NK-92 treated with Interleukin-12 subunit alpha and Interleukin-12 subunit beta, amount 100 ng/mL, for 24 hours (cell line): Measurements from ENCODE around the gene ERBB4.

Experiments used
- DNase-seq: peaks from one replicate; lab custom pipeline; 2025; lab: John Stamatoyannopoulos, UW

The ERBB4 gene

DNA sequence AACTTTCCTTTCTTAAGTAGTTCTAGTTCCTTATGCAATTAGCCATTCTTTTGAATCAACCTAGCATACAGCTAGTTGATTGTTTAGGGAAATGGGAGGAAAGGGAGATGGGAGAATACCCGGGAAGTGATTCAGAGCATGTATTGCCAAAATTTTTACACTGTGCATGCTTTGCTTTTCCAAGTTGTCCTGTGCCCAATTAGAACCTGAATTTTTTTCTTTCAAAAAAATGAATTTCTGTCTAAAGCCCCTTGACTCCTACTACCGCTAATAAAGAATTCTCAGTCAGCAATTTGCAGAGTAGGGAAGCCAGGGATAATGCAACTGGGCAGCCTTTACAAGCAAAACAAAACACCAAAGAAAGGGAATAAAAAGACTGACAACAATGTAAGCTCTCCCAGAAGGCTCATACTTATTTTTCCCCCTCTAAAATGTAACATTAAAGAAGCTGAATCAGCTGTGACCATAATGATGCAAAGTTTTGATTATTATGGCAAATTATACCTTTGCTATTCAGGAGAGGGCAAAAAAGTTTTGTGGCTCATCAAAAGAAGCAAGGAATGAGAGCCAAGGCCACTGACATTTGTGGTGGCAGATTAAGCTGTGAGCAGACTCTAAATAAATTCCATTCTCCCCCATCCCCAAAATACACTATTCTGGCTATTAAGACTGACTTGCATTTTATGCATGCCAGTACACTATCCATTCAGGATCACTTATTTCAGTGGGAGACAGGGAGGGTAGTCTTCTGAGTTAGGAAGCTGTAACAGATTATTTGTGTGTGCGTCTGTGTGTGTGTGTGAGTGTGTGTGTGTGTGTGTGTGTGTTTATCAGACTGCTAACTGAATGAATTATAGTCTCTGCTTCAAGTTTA is 174.3 kb downstream of the ERBB4 start:
- DNase-seq, result no peak

DNA sequence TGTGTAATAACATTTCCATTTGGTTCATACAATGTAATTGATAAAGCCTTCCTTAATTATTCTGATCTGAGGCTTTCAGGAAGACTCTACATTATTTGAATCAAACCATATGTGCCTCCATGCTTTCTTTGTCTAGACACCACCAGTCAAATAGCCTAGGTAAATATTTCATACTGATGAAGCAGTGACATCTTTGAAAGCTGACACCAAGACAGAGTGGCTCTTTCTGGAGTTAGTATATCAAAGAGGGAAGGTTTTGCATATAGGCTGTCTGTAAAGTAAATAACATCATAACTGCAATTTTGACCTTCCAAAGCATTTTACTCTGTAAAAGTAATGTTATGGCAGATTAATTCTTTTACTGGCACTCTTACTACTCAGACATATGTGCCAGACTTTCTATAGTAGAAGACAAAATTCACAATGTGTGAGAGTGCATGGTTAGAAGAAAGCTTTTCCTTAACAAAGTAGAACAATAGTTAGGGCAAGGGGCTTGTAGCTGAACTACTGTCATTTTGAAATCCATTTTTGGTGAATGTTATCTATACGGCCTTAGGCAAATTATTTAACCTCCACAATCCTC is 177.3 kb downstream of the ERBB4 start:
- no peak for DNase-seq

DNA sequence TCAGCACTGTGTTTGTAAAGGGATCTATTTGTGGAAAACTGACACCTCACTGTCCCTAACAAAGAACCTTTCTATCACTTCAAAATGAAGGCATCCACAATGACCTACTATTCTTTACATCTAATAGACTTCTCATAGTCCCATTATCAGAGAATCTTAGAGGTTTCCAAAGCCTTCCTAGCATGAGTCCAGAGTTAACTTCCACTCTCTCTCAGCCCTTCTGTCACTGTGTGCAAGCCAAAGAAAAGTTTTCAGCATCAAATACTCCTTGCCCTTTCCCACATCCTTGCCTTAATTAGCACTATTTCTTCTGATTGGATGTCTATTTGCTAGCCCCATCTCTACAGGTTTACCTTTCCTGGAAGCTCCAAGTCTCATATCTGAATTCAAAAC is 178.5 kb downstream of the ERBB4 start:
- DNase-seq, result no peak

DNA sequence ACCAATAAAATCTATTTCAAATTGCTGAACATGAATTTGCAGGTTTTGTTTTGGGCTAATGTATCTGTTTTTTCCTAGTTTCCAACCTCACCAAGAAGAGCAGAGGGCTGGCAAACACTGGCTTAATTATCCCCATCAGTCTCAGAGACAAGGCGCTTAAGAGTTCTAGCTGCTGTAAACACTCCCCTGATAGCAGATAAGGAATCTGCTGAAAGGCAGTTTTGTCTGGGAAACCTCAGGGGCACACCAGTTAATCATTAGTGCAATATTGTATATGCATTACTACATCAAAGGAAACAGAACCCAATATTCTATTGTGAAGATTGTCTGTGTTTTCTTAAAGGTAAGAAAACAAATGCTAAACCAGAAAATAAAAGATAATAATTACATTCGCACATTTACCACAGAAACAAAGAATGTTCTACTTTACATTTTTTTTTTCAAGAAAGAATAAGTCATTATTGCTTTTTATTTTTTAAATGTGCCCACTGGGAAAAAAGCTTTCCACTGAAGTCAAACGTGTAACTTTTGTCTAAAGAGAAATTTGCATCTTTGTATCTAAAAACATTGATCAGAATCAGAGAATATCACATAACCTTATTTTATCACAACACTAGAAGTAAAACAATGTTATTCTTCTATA is 179.1 kb downstream of the ERBB4 start:
- no peak for DNase-seq

DNA sequence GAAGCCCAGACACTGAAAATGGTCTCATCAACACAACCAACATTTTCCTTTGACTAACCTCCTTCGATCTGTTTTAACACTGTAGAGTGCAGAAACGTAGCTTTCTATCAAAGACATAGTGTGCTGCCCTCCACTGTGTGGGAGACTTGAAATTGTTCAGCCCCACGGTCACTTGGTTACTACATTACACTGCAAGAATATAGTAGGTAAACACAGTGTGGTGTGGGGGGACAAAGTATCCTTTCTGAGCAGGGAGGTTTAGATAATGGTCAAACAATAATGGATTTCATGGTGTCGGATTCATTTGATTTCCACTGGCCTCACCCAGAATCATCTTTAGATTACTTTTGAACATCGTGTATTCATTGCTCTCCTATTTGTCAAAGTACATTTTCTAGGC is 181.0 kb downstream of the ERBB4 start:
- no peak for DNase-seq

DNA sequence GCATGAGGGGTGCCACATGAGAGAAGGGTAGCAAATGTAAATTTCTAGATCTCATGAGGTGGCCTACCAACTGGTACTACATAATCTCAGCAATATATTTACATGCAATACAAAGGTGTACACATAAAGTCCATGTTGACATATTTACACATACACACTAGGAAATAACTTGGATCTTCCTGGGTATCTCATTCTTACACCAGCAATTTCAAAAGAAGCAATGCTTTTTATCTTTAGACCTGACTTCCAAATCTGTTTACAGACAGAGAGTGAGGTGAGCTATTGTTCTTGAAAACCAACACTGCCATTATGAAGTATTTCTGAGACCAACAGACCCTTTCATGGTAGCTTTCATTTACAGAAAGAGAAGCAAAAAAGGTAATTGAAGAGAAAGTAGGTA is 184.2 kb downstream of the ERBB4 start:
- DNase-seq, result no peak

DNA sequence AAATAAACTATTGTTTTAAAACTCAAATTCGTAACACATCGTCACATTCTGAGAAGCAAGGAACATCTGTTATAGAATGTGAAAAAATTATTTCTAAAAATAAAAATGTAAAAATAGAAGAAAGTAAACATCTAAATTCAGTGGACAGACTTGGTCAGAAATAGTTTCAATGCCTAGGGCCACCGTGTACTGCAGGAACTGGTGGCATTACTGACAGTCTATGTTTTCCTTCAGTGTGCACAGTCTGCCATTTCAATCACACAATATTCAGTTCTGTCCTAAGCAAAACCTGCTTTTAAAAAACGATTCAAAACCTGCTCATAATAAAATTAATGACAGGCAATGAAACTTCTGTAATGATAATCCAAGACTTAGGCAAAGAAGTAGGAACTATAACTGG is 190.1 kb downstream of the ERBB4 start:
- DNase-seq, result no peak

DNA sequence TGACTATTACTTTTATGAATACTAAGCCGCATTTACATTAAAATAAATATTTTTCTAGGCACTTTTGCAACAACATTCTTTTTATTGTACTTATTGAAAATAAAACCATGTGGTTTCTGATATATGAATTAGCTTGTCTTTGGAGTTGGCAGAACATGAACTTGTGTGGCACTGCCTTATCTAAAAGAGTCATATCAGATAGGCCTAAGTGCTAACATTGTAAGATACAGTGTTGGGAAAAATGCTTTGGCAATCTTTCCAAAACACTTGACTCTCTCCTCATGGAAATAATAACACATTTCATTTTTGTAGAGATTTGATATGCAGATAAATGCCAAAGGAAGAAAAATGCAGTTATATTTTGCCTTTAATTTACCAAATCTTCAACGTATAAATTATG is 191.7 kb downstream of the ERBB4 start:
- no peak for DNase-seq

DNA sequence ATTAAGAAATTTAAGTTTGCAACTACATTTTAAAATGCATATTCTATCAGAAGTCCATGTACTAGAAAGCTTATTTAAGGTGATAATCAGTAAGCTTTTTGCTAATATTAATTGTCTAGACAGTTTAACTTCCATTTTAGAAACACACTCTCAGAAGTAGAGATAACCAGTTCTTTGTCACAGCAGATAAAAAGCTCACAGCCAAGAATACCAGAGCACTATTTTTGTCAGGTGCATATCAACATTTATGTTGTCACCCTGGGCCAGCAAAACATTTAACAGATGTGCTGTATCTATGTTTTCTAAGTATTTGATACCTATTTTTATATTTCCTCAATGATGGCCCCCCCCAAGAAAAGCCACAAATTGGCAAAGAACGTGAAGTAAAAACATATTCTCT is 192.6 kb downstream of the ERBB4 start:
- DNase-seq, result no peak

DNA sequence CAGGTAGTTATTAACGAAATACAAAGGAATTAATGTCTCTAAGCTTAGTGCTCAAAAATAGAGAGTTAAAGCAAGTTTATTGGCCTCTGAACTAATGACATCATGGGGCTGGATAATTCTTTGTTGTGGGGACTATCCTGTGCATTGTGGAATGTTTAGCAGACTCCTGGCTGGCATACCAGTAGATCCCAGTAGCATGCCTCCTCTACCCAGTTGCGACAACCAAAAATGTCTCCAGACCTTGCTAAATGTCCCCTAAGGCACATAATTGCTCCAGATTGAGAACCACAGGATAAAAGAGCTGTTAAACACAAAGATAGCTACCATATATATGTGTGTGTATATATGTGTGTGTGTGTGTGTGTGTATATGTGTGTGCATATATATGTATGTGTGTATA is 194.5 kb downstream of the ERBB4 start:
- no peak for DNase-seq

DNA sequence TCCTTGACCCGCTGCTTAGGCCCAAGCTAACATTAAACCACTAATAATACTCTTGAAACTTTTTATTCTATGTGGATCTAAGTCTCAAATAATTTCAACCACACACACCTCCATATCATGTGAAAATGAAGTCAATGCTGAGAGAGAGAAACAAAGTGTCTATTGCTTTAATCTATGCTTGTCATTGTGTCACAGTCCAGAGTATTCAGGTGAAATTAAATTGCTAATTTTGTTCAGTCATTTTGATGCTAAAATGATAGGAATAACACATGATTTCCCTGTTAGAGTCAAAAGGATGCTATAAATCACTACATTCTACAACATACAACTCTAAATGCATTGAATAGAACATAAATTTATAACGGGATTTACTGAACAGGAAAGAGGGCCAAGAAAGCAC is 195.4 kb downstream of the ERBB4 start:
- DNase-seq, result no peak

DNA sequence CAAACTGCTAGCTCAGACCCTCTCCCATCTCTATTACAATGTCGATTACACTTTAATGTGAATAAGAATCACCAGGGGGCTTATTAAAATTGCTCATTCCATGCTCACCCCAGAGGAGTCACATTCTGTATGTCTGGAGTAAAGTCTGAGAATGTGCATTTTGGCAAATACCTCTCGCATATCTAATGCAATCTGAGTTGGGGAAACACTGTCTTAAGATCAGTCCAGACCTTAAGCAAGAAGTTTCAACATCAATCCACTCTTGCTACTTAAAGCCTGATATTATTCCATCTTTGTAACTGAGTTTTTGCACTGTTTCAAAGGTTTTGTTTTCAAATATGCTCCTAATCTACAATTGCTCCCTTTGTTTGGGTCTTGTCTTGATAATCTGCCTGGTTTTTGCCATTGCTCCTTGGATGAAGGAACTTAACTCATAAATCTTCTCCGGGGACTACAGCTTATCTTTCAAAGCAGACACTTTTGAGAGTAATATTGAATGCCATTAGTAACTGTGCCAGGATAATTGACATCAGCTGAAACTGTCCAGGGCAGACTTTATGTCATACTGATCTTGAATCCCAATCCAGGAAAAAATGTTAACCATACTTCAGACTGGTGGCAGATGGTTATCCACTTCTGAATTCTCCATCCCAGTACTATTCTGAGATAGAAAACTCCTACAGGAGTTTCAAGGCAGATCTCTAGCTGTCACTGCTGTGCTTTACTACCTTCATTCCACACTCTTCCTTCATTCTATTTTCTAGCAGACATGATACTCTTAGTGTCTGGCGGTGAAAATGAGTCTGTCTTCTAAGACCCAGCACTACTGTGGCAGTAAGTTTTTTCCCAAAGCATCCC is 200.9 kb downstream of the ERBB4 start:
- no peak for DNase-seq

DNA sequence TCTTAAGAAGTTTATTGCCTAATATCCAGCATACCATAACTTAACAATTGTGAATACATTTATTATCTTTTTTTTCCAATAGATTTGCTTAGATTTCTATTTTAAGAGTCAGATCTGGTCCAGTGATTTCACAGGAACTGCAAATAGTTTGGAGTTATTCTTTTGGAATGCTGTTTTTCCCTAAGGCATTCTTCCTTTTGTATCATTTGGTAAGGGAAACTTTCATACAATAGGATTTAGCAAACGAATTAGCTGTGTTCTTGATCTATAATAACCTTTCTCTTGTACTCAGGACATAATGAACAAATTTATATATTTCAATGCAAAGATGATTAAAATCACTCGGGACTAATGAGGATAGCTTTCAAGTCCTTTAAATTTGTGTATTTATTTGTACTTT is 201.6 kb downstream of the ERBB4 start:
- no peak for DNase-seq

DNA sequence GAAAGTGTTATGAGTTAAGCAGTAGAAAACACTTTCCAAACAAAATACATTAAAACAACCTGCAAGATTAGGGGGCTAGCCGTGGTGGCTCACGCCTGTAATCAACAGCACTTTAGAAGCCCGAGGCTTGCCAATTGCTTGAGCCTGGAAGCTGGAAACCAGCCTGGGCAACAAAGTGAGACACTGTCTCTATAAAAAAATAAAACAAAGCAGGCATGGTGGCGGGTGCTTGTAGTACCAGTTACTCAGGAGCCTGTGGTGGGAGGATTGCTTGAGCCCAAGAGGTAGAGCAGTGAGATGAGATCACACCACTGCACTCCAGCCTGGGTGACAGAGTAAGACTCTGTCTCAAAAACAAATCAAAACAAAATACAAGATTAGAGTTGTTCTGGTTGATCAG is 208.3 kb downstream of the ERBB4 start:
- DNase-seq, result no peak

DNA sequence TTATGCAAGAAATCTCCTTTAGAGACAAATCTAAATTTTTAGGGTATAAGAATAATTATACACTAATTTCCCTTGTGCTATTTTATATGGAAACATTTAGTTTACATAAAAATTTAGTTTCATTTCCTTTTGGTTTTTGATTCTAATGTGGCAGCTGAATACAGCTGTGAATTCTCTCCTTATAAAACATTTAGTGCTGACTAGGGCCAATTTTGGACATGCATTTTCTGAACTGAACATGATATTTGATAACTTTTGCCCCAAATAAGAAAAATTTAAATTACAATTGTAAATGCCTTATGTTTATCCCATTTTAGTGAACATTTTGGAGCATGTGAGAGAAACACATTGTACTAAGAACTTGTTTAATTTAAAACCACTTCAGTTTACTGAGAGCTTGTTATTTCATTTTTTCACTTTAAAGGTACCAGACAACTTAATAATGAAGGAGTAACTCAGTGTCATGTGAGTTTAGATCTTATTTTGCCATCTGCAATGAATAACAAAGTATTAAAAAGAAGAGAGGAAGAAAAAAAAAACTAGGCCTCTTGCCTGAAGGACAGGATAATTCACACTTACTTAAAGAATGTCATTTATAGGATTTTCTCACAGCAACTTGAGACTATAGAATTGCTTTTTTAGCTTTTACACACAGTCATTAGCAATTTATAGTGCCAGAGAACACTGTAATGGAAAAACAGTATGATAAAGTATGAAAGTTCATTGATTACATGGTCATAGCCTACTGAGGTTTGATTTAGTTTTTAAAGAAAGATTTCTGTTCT is 209.7 kb downstream of the ERBB4 start:
- no peak for DNase-seq

DNA sequence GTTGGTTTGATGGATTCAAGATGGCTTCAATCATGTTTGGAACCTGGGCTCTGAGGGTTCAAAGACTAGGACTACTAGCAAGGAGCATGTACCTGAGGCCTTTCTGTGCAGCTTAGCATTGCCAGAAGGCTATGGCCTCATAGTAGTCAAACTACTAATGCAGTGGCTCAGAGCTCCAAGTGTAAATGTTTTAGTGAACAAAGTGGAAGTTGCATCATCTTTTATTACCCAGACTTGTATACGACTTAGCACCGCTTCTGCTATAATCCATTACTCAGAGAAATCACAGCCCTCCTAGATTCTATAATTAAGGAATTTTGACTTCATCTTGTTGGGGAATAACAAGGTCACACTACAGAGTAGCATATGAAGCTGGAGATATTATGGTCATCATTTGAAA is 210.5 kb downstream of the ERBB4 start:
- no peak for DNase-seq

DNA sequence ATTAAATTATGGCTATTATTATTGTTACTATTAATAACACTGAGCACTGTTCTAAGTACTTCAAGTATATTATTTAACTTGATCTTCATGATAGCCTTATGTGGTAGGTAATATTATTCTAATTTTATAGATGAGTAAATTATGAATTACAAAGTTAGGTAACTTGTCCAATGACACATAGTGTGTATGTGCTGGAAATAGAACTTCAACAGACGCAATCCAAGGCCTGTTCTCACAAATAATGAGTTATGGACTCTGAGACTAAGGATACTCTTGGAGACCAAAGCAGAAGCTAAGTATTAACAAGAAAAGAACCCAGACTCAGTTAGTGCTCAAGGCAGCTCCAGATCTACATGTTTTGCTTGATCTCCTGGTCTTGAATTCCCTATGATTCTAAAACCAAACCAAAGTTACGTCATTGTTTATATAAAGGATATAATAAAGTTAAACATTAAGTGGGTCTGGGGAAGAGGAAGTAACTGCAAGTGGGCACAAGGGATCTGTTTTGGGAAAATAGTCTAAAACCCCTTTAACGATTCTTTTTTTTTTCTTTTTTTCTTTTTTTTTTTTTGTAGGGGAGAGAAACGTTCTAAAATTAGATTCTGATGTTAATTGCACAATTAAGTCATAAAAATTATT is 211.3 kb downstream of the ERBB4 start:
- DNase-seq, result no peak

DNA sequence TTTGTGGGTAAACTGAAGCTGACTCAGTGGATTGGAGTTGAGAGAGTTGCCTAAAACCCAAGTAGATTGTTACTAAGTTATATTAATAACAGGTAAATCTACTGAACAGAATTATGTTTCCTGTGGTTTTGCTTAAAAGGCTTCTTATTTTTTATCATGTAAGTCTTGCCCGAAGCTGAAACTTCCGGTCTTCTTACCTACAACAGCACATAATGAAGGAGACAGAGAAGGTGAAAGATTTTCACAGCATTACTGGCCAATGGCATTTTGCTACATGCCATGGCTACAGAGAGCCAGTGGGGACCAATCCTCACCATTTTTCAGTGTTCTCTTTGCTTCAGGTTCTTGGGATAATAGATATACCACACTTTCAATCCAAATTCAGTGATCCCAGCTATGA is 220.0 kb downstream of the ERBB4 start:
- no peak for DNase-seq

DNA sequence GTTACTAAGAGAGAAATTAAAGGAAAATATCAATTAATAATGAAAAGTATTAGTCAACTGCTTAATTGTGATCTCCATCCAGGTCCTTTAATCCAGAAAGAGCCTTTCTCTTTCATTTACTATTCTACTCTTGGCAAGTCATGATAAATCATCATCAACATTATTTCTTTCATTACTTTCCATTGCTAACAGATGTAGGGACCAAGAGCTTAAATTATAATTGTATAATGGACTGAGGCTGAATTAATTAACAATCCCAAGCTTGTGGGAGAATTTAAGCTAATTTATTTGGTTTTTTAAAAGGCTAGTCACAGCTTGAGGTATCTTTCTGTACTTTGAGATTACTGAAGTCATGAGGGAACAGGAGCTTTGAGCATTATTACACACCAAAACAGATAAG is 223.9 kb downstream of the ERBB4 start:
- DNase-seq, result no peak

DNA sequence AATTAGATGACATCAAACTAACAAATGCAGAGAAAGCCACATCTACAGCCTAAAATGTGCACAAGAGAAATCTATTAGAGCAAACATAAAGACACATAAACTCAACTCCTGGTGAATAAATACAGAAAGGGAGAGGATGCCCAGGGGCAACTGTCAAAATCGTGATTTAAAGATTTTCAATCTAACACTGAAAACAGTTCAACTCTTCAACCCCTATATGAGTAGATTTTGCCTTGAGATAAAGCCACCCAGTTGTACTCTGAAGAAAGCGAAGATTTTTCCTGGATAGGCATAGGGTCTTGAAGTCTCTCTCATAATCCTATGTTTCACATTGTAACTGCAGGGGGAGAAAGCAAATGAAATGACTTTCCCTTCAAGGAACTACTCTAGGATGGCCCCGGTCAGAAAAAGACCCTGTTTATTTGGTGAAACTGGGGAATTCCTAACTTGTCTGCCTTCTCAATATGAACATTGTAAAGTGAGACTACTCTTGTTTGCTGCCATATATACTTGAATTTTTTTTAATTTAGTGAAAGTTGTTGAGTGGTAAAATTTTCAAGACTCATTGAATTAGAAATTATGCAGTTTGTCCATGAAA is 226.7 kb downstream of the ERBB4 start:
- no peak for DNase-seq

DNA sequence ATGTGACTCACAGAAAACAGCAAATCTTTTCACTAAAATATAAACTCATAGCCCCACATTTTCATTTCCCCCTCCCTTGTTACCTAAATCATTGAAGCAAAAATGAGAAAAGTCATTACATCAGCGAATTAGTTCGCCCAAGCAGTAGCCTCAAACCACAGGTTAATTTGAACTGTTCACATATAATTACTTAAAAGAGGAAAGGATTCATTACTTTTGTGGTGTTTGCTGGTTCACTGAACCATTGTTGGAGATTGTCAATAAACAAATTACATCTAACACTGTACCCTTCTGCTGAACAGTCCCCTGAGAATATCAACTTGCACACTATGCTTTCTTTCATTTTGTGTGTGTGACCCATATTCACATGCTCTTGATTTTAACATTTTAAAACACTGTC is 238.7 kb downstream of the ERBB4 start:
- no peak for DNase-seq
